ENCODE measurements around the gene HTR2B. TPM values are rescaled to one million over a fixed set of nuclear protein-coding genes. Genes with fewer than 3 reads are reported as not detected.

HTR2B gene
- total RNA-seq, 1 experiment from 2014 or later, result not detected

DNA sequence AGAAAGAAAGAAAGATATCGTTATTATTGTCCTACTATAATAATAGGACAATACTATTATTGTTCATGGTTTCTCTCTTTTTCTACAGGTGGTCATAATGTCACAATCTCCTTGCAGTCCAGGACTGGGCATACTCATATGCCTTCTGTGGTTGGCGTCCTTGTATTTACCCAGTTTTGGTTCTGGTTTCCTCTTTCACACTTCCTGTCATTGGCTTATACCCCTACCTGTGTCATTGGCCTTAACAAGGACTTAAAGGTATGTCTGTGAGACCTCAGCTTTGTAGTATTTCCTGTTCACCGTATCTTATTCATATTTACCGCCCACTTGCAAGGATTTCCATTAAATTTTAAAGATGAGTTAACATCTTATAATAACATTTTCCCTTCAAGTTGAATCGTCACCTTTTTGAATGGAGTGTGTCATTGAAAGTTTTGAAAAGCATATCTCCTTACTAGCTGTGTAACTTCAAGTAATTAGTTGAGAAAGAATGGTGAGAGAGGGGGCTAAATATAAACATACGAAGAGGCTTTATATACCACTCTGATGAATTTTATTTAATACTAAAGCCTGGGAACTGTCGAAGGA lies 36.5 kb upstream of the HTR2B start:
- no peak overlapping the region for H3K4me3 Mint-ChIP-seq
- ATAC-seq, result no peak
- H3K9me3 Mint-ChIP-seq, result no peaks in the 10 kb centered on the region
- H3K4me1 Mint-ChIP-seq, result peaks cover 24% of the 10 kb centered on the region
- ChIA-PET CTCF (no interaction called here), POLR2A (no interaction called here)
- no peaks in the 10 kb centered on the region for H3K27me3 Mint-ChIP-seq (ENCODE audit: low read depth)
- peak overlapping the region; percentile 91; the same call in 1 of the 2 replicates for H3K27ac Mint-ChIP-seq
- DNase-seq (ENCODE audit: low spot score), result no peak
- no peak for TF ChIP-seq OVOL2 (CRISPR knock-in tag; IDR thresholded peaks at IDR 0.05; ENCODE audit: borderline replicate concordance)
- no peak for TF ChIP-seq FOXK1 (CRISPR knock-in tag; IDR thresholded peaks at IDR 0.05)
- TF ChIP-seq, protein P1, sequence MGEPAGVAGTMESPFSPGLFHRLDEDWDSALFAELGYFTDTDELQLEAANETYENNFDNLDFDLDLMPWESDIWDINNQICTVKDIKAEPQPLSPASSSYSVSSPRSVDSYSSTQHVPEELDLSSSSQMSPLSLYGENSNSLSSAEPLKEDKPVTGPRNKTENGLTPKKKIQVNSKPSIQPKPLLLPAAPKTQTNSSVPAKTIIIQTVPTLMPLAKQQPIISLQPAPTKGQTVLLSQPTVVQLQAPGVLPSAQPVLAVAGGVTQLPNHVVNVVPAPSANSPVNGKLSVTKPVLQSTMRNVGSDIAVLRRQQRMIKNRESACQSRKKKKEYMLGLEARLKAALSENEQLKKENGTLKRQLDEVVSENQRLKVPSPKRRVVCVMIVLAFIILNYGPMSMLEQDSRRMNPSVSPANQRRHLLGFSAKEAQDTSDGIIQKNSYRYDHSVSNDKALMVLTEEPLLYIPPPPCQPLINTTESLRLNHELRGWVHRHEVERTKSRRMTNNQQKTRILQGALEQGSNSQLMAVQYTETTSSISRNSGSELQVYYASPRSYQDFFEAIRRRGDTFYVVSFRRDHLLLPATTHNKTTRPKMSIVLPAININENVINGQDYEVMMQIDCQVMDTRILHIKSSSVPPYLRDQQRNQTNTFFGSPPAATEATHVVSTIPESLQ (CRISPR knock-in tag; IDR thresholded peaks at IDR 0.05), result no peak
- TF ChIP-seq, protein P2, sequence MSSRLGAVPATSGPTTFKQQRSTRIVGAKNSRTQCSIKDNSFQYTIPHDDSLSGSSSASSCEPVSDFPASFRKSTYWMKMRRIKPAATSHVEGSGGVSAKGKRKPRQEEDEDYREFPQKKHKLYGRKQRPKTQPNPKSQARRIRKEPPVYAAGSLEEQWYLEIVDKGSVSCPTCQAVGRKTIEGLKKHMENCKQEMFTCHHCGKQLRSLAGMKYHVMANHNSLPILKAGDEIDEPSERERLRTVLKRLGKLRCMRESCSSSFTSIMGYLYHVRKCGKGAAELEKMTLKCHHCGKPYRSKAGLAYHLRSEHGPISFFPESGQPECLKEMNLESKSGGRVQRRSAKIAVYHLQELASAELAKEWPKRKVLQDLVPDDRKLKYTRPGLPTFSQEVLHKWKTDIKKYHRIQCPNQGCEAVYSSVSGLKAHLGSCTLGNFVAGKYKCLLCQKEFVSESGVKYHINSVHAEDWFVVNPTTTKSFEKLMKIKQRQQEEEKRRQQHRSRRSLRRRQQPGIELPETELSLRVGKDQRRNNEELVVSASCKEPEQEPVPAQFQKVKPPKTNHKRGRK (CRISPR knock-in tag; IDR thresholded peaks at IDR 0.05; ENCODE audit: borderline replicate concordance), result no peak
- no peak for TF ChIP-seq FOXP1 (CRISPR knock-in tag; IDR thresholded peaks at IDR 0.05; ENCODE audit: borderline replicate concordance)
- TF ChIP-seq ZNF317 (CRISPR knock-in tag; IDR thresholded peaks at IDR 0.05; ENCODE audit: borderline replicate concordance, low read depth), result no peak
- no peak for TF ChIP-seq GTF2I (CRISPR knock-in tag; conservative IDR thresholded peaks at IDR 0.05)
- no peak for TF ChIP-seq NFE2L1 (CRISPR knock-in tag; IDR thresholded peaks at IDR 0.05)
- H3K36me3 Mint-ChIP-seq, result peaks cover 28% of the 10 kb centered on the region

DNA sequence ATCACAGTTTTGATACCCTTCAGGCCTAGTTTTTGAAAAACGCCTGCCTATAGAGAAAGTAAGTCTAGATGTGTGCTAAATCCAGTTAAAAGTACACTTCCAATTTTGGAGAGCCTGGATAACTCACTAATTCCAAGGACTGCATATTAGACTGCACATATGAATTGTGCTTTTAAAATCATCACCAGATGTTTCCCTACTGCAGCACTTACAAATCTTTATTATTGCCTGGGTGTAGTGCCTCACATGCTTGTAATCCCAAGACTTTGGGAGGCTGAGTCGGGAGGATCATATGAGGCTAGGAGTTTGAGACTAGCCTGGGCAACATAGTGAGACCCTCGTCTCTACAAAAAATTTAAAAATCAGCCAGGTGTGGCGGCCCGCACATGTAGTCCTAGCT lies 35.9 kb upstream of the HTR2B start:
- POLR2A ChIA-PET, result no interaction called here
- H3K27me3 Mint-ChIP-seq (ENCODE audit: low read depth), result no peaks in the 10 kb centered on the region
- no peak overlapping the region for H3K27ac Mint-ChIP-seq
- CTCF ChIA-PET, result no interaction called here
- DNase-seq (ENCODE audit: low spot score) (no peak), ATAC-seq (no peak)
- peaks cover 24% of the 10 kb centered on the region for H3K4me1 Mint-ChIP-seq
- no peak overlapping the region for H3K4me3 Mint-ChIP-seq
- H3K36me3 Mint-ChIP-seq, result peaks cover 22% of the 10 kb centered on the region
- no peaks in the 10 kb centered on the region for H3K9me3 Mint-ChIP-seq
- TF ChIP-seq SOX15 (CRISPR knock-in tag; IDR thresholded peaks at IDR 0.05) (no peak), ZNF423 (CRISPR knock-in tag; IDR thresholded peaks at IDR 0.05) (no peak), ZNF121 (CRISPR knock-in tag; IDR thresholded peaks at IDR 0.05) (peak; percentile 89), NR1H2 (CRISPR knock-in tag; IDR thresholded peaks at IDR 0.05) (no peak), ZNF671 (CRISPR knock-in tag; IDR thresholded peaks at IDR 0.05) (no peak)

DNA sequence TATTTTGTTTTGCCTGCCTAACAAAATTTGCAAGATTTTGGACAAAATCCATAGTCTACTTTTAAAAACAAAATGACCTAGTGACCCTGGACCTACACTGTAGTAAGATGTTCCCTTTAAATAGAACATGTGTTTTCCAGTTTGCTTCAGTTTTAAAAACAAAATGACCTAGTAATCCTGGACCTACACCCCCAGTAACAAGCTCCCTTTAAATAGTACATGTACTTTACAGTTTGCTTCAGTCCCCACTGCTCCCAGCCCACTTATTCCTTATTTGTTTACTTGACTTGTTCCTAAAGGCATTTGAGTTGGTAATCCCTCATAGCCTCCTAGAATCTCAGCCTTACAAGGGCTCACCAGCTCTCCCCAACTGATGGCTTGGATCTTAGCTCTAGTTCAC lies 34.5 kb upstream of the HTR2B start:
- Mint-ChIP-seq H3K4me3 (no peak overlapping the region), H3K27me3 (ENCODE audit: low read depth) (no peaks in the 10 kb centered on the region)
- DNase-seq (ENCODE audit: low spot score), result no peak
- TF ChIP-seq TEAD1 (CRISPR knock-in tag; IDR thresholded peaks at IDR 0.05) (no peak), ZBTB21 (CRISPR knock-in tag; IDR thresholded peaks at IDR 0.05; ENCODE audit: borderline replicate concordance) (no peak), ZNF232 (CRISPR knock-in tag; IDR thresholded peaks at IDR 0.05) (no peak), ELF4 (CRISPR knock-in tag; IDR thresholded peaks at IDR 0.05; ENCODE audit: low read depth) (no peak), ZNF219 (CRISPR knock-in tag; IDR thresholded peaks at IDR 0.05; ENCODE audit: borderline replicate concordance) (no peak), IRF2 (CRISPR knock-in tag; IDR thresholded peaks at IDR 0.05; ENCODE audit: borderline replicate concordance, low read depth) (no peak)
- TF ChIP-seq, protein P3, sequence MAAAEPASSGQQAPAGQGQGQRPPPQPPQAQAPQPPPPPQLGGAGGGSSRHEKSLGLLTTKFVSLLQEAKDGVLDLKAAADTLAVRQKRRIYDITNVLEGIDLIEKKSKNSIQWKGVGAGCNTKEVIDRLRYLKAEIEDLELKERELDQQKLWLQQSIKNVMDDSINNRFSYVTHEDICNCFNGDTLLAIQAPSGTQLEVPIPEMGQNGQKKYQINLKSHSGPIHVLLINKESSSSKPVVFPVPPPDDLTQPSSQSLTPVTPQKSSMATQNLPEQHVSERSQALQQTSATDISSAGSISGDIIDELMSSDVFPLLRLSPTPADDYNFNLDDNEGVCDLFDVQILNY (CRISPR knock-in tag; IDR thresholded peaks at IDR 0.05), result no peak
- TF ChIP-seq, protein P4, sequence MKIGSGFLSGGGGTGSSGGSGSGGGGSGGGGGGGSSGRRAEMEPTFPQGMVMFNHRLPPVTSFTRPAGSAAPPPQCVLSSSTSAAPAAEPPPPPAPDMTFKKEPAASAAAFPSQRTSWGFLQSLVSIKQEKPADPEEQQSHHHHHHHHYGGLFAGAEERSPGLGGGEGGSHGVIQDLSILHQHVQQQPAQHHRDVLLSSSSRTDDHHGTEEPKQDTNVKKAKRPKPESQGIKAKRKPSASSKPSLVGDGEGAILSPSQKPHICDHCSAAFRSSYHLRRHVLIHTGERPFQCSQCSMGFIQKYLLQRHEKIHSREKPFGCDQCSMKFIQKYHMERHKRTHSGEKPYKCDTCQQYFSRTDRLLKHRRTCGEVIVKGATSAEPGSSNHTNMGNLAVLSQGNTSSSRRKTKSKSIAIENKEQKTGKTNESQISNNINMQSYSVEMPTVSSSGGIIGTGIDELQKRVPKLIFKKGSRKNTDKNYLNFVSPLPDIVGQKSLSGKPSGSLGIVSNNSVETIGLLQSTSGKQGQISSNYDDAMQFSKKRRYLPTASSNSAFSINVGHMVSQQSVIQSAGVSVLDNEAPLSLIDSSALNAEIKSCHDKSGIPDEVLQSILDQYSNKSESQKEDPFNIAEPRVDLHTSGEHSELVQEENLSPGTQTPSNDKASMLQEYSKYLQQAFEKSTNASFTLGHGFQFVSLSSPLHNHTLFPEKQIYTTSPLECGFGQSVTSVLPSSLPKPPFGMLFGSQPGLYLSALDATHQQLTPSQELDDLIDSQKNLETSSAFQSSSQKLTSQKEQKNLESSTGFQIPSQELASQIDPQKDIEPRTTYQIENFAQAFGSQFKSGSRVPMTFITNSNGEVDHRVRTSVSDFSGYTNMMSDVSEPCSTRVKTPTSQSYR (CRISPR knock-in tag; IDR thresholded peaks at IDR 0.05), result no peak
- TF ChIP-seq, protein P5, sequence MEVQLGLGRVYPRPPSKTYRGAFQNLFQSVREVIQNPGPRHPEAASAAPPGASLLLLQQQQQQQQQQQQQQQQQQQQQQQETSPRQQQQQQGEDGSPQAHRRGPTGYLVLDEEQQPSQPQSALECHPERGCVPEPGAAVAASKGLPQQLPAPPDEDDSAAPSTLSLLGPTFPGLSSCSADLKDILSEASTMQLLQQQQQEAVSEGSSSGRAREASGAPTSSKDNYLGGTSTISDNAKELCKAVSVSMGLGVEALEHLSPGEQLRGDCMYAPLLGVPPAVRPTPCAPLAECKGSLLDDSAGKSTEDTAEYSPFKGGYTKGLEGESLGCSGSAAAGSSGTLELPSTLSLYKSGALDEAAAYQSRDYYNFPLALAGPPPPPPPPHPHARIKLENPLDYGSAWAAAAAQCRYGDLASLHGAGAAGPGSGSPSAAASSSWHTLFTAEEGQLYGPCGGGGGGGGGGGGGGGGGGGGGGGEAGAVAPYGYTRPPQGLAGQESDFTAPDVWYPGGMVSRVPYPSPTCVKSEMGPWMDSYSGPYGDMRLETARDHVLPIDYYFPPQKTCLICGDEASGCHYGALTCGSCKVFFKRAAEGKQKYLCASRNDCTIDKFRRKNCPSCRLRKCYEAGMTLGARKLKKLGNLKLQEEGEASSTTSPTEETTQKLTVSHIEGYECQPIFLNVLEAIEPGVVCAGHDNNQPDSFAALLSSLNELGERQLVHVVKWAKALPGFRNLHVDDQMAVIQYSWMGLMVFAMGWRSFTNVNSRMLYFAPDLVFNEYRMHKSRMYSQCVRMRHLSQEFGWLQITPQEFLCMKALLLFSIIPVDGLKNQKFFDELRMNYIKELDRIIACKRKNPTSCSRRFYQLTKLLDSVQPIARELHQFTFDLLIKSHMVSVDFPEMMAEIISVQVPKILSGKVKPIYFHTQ (CRISPR knock-in tag; IDR thresholded peaks at IDR 0.05), result no peak

More for the DNA sequence above, 34.5 kb upstream of the HTR2B start:
- H3K4me1 Mint-ChIP-seq, result peaks cover 24% of the 10 kb centered on the region
- peaks cover 11% of the 10 kb centered on the region for H3K36me3 Mint-ChIP-seq
- ChIA-PET POLR2A (no interaction called here), CTCF (interaction anchor here (1.2 kb wide), 2 partner anchors 33 to 55 kb away, joined by 3 to 4 read pairs; no protein-coding TSS in a partner anchor)
- ATAC-seq, result no peak
- no peaks in the 10 kb centered on the region for H3K9me3 Mint-ChIP-seq
- H3K27ac Mint-ChIP-seq, result peak overlapping the region; percentile 51
